A673 (cell line): ENCODE data around the gene LYSET. TPM values are rescaled to one million over a fixed set of nuclear protein-coding genes. Genes with fewer than 3 reads are reported as not detected.
"Not testable (repeated sequence)": the region's sequence is repeated elsewhere in the genome, so short reads cannot be mapped to it uniquely, and the experiment has no call there.

Source experiments
- BruUV-seq: library from RNA; stranded (reverse); fragments of 400-500 nt; replicated peaks from 2 replicates; lab custom pipeline; 2021; lab: Mats Ljungman, UMichigan
- CTCF ChIA-PET: fragments of 300-600 bp; sonication (Branson Sonifier 250); formaldehyde crosslinking; loops from one replicate; lab custom pipeline; 2022; ENCODE audit warnings: antibody characterized with exemption; lab: Charles Lee
- POLR2A ChIA-PET: fragments of 300-600 bp; sonication (Branson Sonifier 250); formaldehyde crosslinking; loops from one replicate; lab custom pipeline; 2022; ENCODE audit warnings: antibody characterized with exemption; ENCODE audit not compliant: low non-redundant PET; lab: Charles Lee
- DNase-seq: peaks from one replicate; pipeline ENCODE4 v3.0.0-alpha.2; 2015; ENCODE audit warnings: low spot score
- H3K27ac ChIP-seq: fragments of 200-600 bp; sonication (generic); 2 replicates; pipeline ENCODE4 v1.5.1; 2016; ENCODE audit warnings: mixed run types, low read depth, mild to moderate bottlenecking, mixed read lengths, antibody characterized with exemption, low read length; ENCODE audit not compliant: poor library complexity, severe bottlenecking
- H3K27me3 ChIP-seq: fragments of 200-600 bp; sonication (generic); replicated peaks from 2 replicates; pipeline ENCODE4 v1.6.1; 2017; ENCODE audit warnings: mixed run types, low read depth, mild to moderate bottlenecking, mixed read lengths, antibody characterized with exemption, low read length; ENCODE audit not compliant: insufficient read depth, poor library complexity
- H3K36me3 ChIP-seq: fragments of 200-600 bp; sonication (generic); 2 replicates; pipeline ENCODE4 v1.6.1; 2016; ENCODE audit warnings: mixed run types, mild to moderate bottlenecking, mixed read lengths, antibody characterized with exemption, low read length; ENCODE audit not compliant: insufficient read depth, poor library complexity, severe bottlenecking
- H3K4me1 ChIP-seq: fragments of 200-600 bp; sonication (generic); 2 replicates; pipeline ENCODE4 v1.6.1; 2017; ENCODE audit warnings: mixed run types, mild to moderate bottlenecking, mixed read lengths, antibody characterized with exemption, low read length; ENCODE audit not compliant: insufficient read depth, poor library complexity, severe bottlenecking
- H3K4me3 ChIP-seq: fragments of 200-600 bp; sonication (generic); 2 replicates; pipeline ENCODE4 v1.5.1; 2016; ENCODE audit warnings: low read depth, mixed run types, mild to moderate bottlenecking, mixed read lengths, low read length; ENCODE audit not compliant: poor library complexity, severe bottlenecking
- H3K9me3 ChIP-seq: fragments of 200-600 bp; sonication (generic); 2 replicates; pipeline ENCODE4 v1.6.1; 2016; ENCODE audit warnings: mixed run types, low read depth, mild to moderate bottlenecking, mixed read lengths, antibody characterized with exemption, low read length; ENCODE audit not compliant: poor library complexity, severe bottlenecking
- EZH2 ChIP-seq: fragments of 200-600 bp; sonication (generic); IDR thresholded peaks from 2 replicates; pipeline ENCODE4 v1.6.1; 2017; ENCODE audit warnings: borderline replicate concordance, low read depth, mild to moderate bottlenecking, mixed read lengths, antibody characterized with exemption, low read length; ENCODE audit not compliant: poor library complexity, severe bottlenecking
- intact Hi-C: fragments of 100-400 bp; cut with micrococcal nuclease; formaldehyde crosslinking; loops from one replicate; pipeline ENCODE4 v1.10.0; 2022; ENCODE audit not compliant: unreplicated experiment
- total RNA-seq: library from RNA; stranded (reverse); gene quantifications from 2 replicates; pipeline ENCODE4 v1.2.3, GENCODE V29; 2021
- TF ChIP-seq, protein P1 (sequence below): fragments of 300-800, 200-600 bp; sonication (generic); conservative IDR thresholded peaks from 2 replicates; pipeline ENCODE4 v1.5.1; 2017; ENCODE audit warnings: low read depth, mild to moderate bottlenecking, antibody characterized with exemption, low read length, moderate library complexity, mixed read lengths

The LYSET gene
- total RNA-seq, 1 experiment from 2014 or later = 26.8 TPM

DNA sequence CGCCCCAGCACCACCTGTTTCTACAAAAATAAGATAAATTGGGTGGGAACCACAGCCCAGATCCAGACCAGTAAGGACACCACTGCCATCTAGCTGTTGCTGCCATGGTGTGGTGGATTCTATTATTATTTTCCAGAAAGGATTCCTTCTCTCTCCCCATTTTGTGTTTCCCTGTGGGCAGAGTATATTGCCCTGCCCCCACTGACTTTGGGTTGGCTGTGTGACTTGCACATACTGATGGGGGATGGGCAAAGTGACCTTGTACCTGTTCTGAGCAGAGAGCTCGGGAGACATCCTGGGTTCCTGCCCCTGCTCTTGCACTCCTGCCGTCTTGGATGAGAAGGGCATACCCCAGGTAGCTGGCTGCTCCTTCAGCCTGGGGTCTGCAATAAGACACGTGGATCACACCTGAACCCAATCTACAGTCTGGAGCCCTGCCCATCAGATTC, 24.7 kb upstream of the LYSET start:
- BruUV-seq = no TSS peak
- peak; percentile 48 for DNase-seq
- intact Hi-C loops = no loop called here

DNA sequence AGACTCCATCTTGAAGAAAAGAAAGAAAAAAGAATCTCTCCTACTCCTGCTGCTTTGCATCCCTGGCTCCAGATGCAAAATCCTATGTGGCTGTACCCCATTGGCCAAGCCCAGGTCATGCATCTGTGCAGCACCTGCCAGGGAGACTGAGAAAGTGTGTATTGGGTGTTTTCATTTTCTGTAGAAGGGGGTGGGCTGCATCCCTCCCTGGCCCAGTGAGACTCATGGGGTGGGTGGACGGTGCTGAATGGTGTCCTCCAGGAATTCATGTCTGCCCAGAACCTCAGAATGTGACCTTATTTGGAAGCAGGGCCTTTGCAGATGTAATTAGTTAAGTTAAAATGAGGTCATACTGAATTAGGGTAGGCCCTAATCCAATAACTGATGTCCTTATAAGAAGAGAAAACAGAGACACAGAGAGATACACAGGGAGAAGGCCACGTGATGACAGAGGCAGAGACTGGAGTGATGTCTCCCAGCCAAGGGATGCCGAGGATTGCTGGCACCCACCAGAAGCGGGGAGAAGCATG, 23.6 kb upstream of the LYSET start:
- DNase-seq = no peak
- no peak for TF ChIP-seq EZH2
- TF ChIP-seq, protein P1, sequence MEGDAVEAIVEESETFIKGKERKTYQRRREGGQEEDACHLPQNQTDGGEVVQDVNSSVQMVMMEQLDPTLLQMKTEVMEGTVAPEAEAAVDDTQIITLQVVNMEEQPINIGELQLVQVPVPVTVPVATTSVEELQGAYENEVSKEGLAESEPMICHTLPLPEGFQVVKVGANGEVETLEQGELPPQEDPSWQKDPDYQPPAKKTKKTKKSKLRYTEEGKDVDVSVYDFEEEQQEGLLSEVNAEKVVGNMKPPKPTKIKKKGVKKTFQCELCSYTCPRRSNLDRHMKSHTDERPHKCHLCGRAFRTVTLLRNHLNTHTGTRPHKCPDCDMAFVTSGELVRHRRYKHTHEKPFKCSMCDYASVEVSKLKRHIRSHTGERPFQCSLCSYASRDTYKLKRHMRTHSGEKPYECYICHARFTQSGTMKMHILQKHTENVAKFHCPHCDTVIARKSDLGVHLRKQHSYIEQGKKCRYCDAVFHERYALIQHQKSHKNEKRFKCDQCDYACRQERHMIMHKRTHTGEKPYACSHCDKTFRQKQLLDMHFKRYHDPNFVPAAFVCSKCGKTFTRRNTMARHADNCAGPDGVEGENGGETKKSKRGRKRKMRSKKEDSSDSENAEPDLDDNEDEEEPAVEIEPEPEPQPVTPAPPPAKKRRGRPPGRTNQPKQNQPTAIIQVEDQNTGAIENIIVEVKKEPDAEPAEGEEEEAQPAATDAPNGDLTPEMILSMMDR = no peak
- Histone ChIP-seq H3K4me1 (no peaks in the 10 kb centered on the region), H3K4me3 (no peak overlapping the region), H3K27ac (no peak overlapping the region), H3K9me3 (no peaks in the 10 kb centered on the region), H3K27me3 (no peaks in the 10 kb centered on the region), H3K36me3 (no peaks in the 10 kb centered on the region)
- BruUV-seq = no TSS peak
- intact Hi-C loops = no loop called here
- ChIA-PET CTCF (no interaction called here), POLR2A (no interaction called here)

More for the DNA sequence above, 24.7 kb upstream of the LYSET start:
- ChIA-PET CTCF (interaction anchor here (1.0 to 1.4 kb wide), 5 partner anchors 21 to 208 kb away, joined by 3 to 7 read pairs (median 4); partner anchors contain the start of genes GON7 and UBR7), POLR2A (no interaction called here)
- Histone ChIP-seq H3K9me3 (no peaks in the 10 kb centered on the region), H3K4me3 (no peak overlapping the region), H3K27me3 (no peaks in the 10 kb centered on the region), H3K27ac (no peak overlapping the region), H3K4me1 (no peaks in the 10 kb centered on the region), H3K36me3 (no peaks in the 10 kb centered on the region)
- TF ChIP-seq, protein P1 = peak; percentile 48
- TF ChIP-seq EZH2 = no peak

DNA sequence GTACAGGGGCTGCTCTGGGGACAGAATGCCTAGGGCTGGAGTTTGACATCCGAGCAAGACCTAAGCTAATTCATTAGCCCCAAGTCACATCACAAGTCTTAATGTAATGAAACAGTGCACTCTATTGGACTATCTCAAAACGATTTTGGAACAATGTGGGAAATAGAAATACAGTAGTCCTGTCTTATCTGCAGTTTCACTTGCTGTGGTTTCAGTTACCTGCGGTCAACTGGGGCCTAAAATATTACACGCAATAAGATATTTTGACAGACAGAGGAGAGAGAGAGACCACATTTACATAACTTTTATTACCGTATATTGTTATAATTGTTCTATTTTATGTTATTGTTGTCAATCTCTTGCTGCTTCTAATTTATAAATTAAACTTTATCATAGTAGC, 21.6 kb upstream of the LYSET start:
- CTCF ChIA-PET = interaction anchor here (1.4 kb wide), 1 partner anchor 50 kb away, joined by 11 read pairs; no protein-coding TSS in a partner anchor
- intact Hi-C loops = no loop called here
- no peak for TF ChIP-seq EZH2
- TF ChIP-seq, protein P1 = no peak
- H3K27ac ChIP-seq = no peak overlapping the region
- DNase-seq = no peak
- no peaks in the 10 kb centered on the region for H3K36me3 ChIP-seq
- BruUV-seq = no TSS peak
- POLR2A ChIA-PET = no interaction called here
- no peaks in the 10 kb centered on the region for H3K27me3 ChIP-seq
- no peaks in the 10 kb centered on the region for H3K4me1 ChIP-seq
- no peaks in the 10 kb centered on the region for H3K9me3 ChIP-seq
- H3K4me3 ChIP-seq = no peak overlapping the region

DNA sequence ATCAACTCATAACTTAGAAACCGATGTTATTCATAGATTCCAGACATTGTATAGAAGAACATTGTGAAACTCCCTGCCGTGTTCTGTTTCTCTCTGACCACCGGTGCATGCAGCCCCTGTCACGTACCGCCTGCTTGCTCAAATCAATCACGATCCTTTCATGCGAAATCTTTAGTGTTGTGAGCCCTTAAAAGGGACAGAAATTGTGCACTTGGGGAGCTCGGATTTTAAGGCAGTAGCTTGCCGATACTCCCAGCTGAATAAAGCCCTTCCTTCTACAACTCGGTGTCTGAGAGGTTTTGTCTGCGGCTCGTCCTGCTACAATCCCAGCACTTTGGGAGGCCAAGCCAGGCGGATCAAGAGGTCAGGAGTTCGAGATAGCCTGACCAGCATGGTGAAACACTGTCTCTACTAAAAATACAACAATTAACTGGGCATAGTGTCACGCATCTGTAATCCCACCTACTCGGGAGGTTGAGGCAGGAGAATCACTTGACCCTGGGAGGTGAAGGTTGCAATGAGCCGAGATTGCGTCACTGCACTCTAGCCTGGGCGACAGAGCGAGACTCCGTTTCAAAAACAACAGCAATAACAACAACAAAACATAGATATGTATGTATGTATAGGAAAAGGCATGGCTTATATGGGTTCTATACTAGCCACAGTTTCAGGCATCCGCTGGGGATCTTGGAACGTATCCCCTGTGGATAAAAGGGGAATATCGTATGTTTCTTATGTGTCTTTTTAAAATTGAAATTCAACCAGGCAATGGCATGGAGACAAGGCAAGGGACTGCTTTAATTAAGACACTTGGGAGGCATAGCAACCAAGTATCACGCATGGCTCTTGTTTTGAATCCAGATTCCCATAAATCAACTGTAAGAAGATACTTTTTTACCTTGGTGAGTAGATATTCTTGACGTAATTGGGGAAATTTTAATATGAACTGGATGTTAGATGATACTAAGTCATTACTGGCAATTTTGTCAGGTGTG, 19.5 kb upstream of the LYSET start:
- H3K9me3 ChIP-seq, BruUV-seq, DNase-seq, CTCF ChIA-PET, H3K4me3 ChIP-seq, H3K27ac ChIP-seq, H3K36me3 ChIP-seq, POLR2A ChIA-PET, H3K27me3 ChIP-seq, H3K4me1 ChIP-seq, intact Hi-C loops: not testable (repeated sequence)

DNA sequence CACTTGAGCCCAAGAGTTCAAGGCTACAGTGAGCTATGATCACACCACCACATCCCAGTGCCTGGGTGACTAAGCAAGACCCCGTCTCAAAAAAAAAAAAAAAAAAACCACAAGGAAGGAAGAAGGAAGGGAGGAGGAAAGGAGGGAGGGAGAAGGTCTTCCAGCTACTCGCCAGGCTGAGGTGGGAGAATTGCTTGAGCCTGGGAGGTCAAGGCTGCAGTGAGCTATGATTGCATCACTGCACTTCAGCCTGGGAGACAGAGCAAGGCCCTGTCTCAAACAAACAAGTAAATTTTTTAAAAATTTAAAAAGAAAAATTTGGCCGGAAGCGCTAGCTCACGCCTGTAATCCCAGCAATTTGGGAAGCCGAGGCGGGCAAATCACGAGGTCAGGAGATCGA, 16.5 kb upstream of the LYSET start:
- H3K27ac ChIP-seq, H3K4me1 ChIP-seq, CTCF ChIA-PET, intact Hi-C loops, H3K4me3 ChIP-seq, H3K9me3 ChIP-seq, H3K36me3 ChIP-seq, H3K27me3 ChIP-seq, DNase-seq, BruUV-seq: not testable (repeated sequence)
- POLR2A ChIA-PET = interaction anchor here (0.7 kb wide), 2 partner anchors 15 to 21 kb away, joined by 3 to 4 read pairs; no protein-coding TSS in a partner anchor
